Fibroblast of lung (primary cell): Measurements from ENCODE around the gene CEP170. TPM values are rescaled to one million over a fixed set of nuclear protein-coding genes. Genes with fewer than 3 reads are reported as not detected.

ENCODE experiments used
- DNase-seq, 2 donors: peaks; one replicate each; pipeline versions ENCODE4 v3.0.0 to v3.0.0-alpha.2; 2010; ENCODE audit warnings: low read depth in 2 of 2
- H2AFZ ChIP-seq: 2 replicates; pipeline ENCODE4 v1.5.1; 2012; ENCODE audit warnings: low read length, control low read depth, inconsistent platforms
- H3K27ac ChIP-seq: 2 replicates; pipeline ENCODE4 v1.5.1; 2011; ENCODE audit warnings: low read length, control low read depth; ENCODE audit not compliant: insufficient read depth
- H3K27me3 ChIP-seq: 2 replicates; pipeline ENCODE4 v1.5.1; 2011; ENCODE audit warnings: mild to moderate bottlenecking, low read length; ENCODE audit not compliant: control insufficient read depth, insufficient read depth
- H3K36me3 ChIP-seq: 2 replicates; pipeline ENCODE4 v1.5.1; 2011; ENCODE audit warnings: low read length; ENCODE audit not compliant: control insufficient read depth, insufficient read depth
- H3K4me1 ChIP-seq: 2 replicates; pipeline ENCODE4 v1.5.1; 2011; ENCODE audit warnings: low read length; ENCODE audit not compliant: control insufficient read depth, insufficient read depth; ENCODE audit errors: extremely low read depth
- H3K4me2 ChIP-seq: 2 replicates; pipeline ENCODE4 v1.5.1; 2011; ENCODE audit warnings: low read length, control low read depth; ENCODE audit not compliant: insufficient read depth; ENCODE audit errors: extremely low read depth
- H3K4me3 ChIP-seq, 4 experiments: fragments of 200-600 bp in 1 of 4; sonication (generic) in 1 of 4; replicated peaks in 1 of 4; 2 replicates each; pipeline ENCODE4 v1.5.1; 2011 to 2016; ENCODE audit warnings: low read length in 4 of 4, low read depth in 3 of 4, mild to moderate bottlenecking in 3 of 4, control low read depth in 2 of 4, inconsistent platforms in 1 of 4, mixed read lengths in 1 of 4; ENCODE audit not compliant: insufficient read depth in 1 of 4; ENCODE audit errors: control extremely low read depth in 1 of 4
- H3K79me2 ChIP-seq: 2 replicates; pipeline ENCODE4 v1.5.1; 2012; ENCODE audit warnings: mild to moderate bottlenecking, low read length, inconsistent platforms; ENCODE audit not compliant: control insufficient read depth, insufficient read depth
- H3K9ac ChIP-seq: 2 replicates; pipeline ENCODE4 v1.5.1; 2011; ENCODE audit warnings: mild to moderate bottlenecking, low read length, control low read depth; ENCODE audit not compliant: insufficient read depth
- H3K9me3 ChIP-seq: 2 replicates; pipeline ENCODE4 v1.5.1; 2012; ENCODE audit warnings: low read depth, low read length; ENCODE audit not compliant: control insufficient read depth, insufficient read depth
- H4K20me1 ChIP-seq: 2 replicates; pipeline ENCODE4 v1.5.1; 2011; ENCODE audit warnings: low read length; ENCODE audit not compliant: control insufficient read depth, insufficient read depth; ENCODE audit errors: extremely low read depth
- CTCF ChIP-seq, 2 donors: IDR thresholded peaks in 1 of 2; conservative IDR thresholded peaks in 1 of 2; 1 replicate in 1 of 2; 2 replicates in 1 of 2; pipeline ENCODE4 v1.5.1; 2011 to 2012; ENCODE audit warnings: low read length in 2 of 2, control low read depth in 1 of 2, inconsistent platforms in 1 of 2, low read depth in 1 of 2, mild to moderate bottlenecking in 1 of 2
- EZH2 ChIP-seq: IDR thresholded peaks from 2 replicates; pipeline ENCODE4 v1.5.1; 2012; ENCODE audit warnings: low read length, control low read depth, mild to moderate bottlenecking; ENCODE audit errors: missing control alignments
- polyA plus RNA-seq, 2 donors: library from polyadenylated mRNA; depleted of rRNA in 1 of 2; stranded (reverse) in 1 of 2; unstranded in 1 of 2; fragments of >200 nt; gene quantifications; 2 replicates each; pipeline ENCODE4 v1.2.1, GENCODE V29; 2011 to 2012; ENCODE audit warnings: missing spikeins in 1 of 2
- total RNA-seq: library from RNA; depleted of rRNA; stranded (reverse); fragments of >200 nt; gene quantifications from 2 replicates; pipeline ENCODE4 v1.2.1, GENCODE V29; 2014

Gene CEP170
- total and polyA plus RNA-seq, 2 donors (not counting 1 experiment from before 2014, with no cell fraction given), result 86.0 to 92.0 TPM

GRCh38 chr1:243258731-243259130, 3.6 kb upstream of the CEP170 start:
- peaks cover 67% of the 10 kb centered on the region for H3K79me2 ChIP-seq
- no peak overlapping the region for H3K4me2 ChIP-seq
- no peak for DNase-seq
- no peak for TF ChIP-seq CTCF (conservative IDR thresholded peaks at IDR 0.05 in 1 of 2, IDR thresholded peaks at IDR 0.05 in 1 of 2; ENCODE audit: low read depth in 1 of 2, low read length in 2 of 2)
- TF ChIP-seq EZH2, result no peak
- no peaks in the 10 kb centered on the region for H4K20me1 ChIP-seq
- H2AFZ ChIP-seq, result no peak overlapping the region
- no peak overlapping the region for H3K27ac ChIP-seq
- no peaks in the 10 kb centered on the region for H3K9me3 ChIP-seq
- H3K27me3 ChIP-seq, result no peaks in the 10 kb centered on the region
- H3K4me3 ChIP-seq, result no peak overlapping the region
- peaks cover 2% of the 10 kb centered on the region for H3K4me1 ChIP-seq
- H3K9ac ChIP-seq, result no peak overlapping the region
- no peaks in the 10 kb centered on the region for H3K36me3 ChIP-seq

DNA sequence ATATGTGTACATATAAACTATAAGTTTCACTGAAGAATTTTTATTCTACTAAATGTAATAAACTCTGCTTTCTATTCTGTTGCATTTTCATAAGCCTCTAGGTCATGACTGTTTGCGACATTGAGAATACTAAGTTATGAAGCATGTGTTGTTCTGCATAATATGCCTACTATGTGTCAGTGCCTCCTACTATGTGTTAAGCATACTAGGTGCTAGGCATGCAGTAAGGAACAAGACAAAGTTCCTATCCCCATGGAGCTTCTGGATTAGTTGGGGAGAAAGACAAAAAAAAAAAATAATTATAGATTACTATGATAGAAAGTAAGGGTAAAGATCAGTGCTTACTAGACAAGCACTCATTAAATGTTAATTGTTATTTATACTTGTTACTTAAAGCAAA, 2.1 kb upstream of the CEP170 start:
- Histone ChIP-seq H3K27me3 (no peaks in the 10 kb centered on the region), H3K79me2 (peaks cover 70% of the 10 kb centered on the region), H3K27ac (no peak overlapping the region), H3K9ac (no peak overlapping the region), H2AFZ (no peak overlapping the region), H4K20me1 (no peaks in the 10 kb centered on the region), H3K4me1 (peaks cover 2% of the 10 kb centered on the region), H3K4me3 (peak overlapping the region; percentile 88 to 96 (median 90)), H3K36me3 (no peaks in the 10 kb centered on the region), H3K9me3 (no peaks in the 10 kb centered on the region), H3K4me2 (peak overlapping the region; percentile 74)
- TF ChIP-seq EZH2, result no peak
- TF ChIP-seq CTCF (conservative IDR thresholded peaks at IDR 0.05 in 1 of 2, IDR thresholded peaks at IDR 0.05 in 1 of 2; ENCODE audit: low read depth in 1 of 2, low read length in 2 of 2), result no peak
- no peak for DNase-seq

- peak overlapping the region; percentile 88 to 96 (median 90) for H3K4me3 ChIP-seq
- H3K27me3 ChIP-seq, result no peaks in the 10 kb centered on the region
- TF ChIP-seq EZH2, result no peak
- H3K4me1 ChIP-seq, result peaks cover 2% of the 10 kb centered on the region
- peak overlapping the region; percentile 96 for H3K27ac ChIP-seq
- H3K79me2 ChIP-seq, result peaks cover 76% of the 10 kb centered on the region
- peak overlapping the region; percentile 81 for H3K9ac ChIP-seq
- no peaks in the 10 kb centered on the region for H4K20me1 ChIP-seq
- no peaks in the 10 kb centered on the region for H3K9me3 ChIP-seq
- no peaks in the 10 kb centered on the region for H3K36me3 ChIP-seq
- H2AFZ ChIP-seq, result no peak overlapping the region
- DNase-seq, result no peak
- peak overlapping the region; percentile 74 for H3K4me2 ChIP-seq
Observed at GRCh38 chr1:243256590-243256989, 1.5 kb upstream of the CEP170 start.
